GM10266 (cell line): Measurements from ENCODE around the gene RFLNA.

ENCODE experiments used
- DNase-seq: peaks from one replicate; pipeline ENCODE4 v3.0.0; 2012; ENCODE audit errors: extremely low spot score
- CTCF ChIP-seq: IDR thresholded peaks from 2 replicates; pipeline ENCODE4 v1.5.1; 2012; ENCODE audit warnings: mild to moderate bottlenecking, low read depth; ENCODE audit not compliant: control insufficient read depth, insufficient read depth; ENCODE audit errors: missing control alignments

The RFLNA gene

GRCh38 chr12:124316257-124316900 is 21.5 kb downstream of the RFLNA start:
- TF ChIP-seq CTCF, result no peak
- no peak for DNase-seq

GRCh38 chr12:124317400-124317799 is 22.5 kb downstream of the RFLNA start:
- no peak for DNase-seq
- TF ChIP-seq CTCF, result no peak

GRCh38 chr12:124318278-124319020 is 23.6 kb downstream of the RFLNA start:
- no peak for DNase-seq
- TF ChIP-seq CTCF, result no peak

DNA sequence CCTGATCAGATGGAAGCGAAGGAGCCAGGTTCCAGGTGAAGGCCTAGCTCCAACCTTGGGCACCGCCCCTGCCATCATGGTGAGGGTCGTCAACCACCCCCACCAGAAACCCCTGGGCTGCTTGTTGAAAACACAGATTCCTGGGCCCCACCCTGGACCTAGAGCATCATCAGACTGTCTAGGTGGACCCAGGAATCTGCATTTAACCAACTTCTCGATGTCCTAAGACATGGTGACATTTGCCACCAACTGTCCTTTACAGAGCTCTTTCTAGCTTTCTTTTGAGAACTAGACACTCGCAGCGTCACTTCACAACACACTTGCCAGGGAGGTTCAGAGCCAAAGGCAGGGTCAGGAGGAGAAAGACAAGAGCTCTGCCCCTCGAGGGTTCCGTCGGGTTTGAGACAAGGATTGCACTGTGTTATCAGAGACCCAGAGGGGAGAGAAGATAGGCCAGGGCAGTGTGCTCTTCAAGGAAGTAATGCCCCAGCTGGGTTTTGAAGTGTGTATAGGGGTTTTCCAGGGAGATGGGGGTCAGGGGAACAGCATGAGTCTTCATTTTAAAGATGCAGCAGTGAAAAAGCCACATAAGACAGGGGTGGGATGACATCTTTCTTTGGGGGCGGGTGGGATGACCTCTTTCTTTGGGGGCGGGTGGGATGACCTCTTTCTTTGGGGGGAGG is 24.6 kb downstream of the RFLNA start:
- TF ChIP-seq CTCF, result no peak
- no peak for DNase-seq

DNA sequence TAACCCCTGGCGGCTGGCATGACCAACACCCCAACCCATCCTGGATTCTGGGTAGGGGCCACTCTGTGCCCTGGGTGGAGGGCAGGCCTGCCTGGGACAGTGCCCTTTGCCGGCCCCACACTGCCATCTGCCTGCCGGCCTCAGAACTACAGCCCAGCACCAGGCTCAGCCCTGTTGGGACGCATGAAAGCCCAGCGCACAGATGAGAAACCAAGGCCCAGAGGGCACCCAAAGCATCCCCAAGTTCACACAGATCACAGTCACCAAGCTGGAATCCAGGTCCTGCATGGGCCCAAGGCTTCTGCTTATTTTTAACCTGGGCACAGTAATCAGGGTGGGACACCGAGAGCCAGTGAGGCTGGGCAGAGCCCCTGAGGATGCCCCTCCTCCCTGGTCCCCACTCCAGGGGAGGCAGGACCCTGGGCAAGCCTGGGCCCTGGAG is 26.2 kb downstream of the RFLNA start:
- DNase-seq, result peak; percentile 85
- TF ChIP-seq CTCF, result peak; percentile 90

DNA sequence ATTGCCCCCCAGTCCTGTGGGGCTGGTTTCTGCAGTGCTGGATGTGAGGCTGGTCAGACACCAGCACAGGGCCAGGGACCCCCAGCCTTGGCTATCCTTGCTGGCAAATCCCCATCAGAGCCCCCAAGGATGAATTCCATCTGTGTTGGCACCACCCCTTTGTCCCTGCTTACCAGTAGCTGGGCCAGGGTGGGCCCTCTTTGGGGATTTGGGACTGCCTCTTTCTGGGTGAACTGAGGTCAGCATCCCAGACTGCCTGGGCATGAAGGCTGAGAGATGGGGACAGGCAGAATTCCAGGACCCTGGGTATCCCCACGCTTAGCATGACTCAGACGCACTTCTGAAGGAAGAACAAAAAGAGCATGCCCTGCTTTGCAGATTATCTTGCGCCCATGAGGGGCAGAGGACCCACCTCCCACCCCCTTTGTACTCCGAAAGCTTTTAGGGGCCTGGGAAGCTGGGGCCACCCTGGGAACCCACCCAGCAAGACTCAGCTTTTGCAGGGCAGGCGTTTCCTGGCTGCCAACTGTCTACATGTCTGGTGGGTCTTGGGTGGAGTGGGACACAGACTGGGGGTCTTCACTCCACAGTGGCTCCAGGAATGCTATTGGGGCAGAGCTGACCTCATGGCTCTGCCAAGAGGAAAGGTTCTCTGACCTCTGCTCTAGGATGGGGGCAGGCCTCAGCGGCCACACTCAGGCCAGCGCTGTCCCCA is 26.8 kb downstream of the RFLNA start:
- DNase-seq, result no peak

More for the DNA sequence above, 26.8 kb downstream of the RFLNA start:
- no peak for TF ChIP-seq CTCF
